Measurements from ENCODE around the gene PTCD1. TPM values are rescaled to one million over a fixed set of nuclear protein-coding genes. Genes with fewer than 3 reads are reported as not detected.
"Not testable (repeated sequence)": the region's sequence is repeated elsewhere in the genome, so short reads cannot be mapped to it uniquely, and the experiment has no call there.

The PTCD1 gene
- total RNA-seq, 3 donors from 2014 or later: 4.5 to 8.3 (median 4.9) TPM

- peaks cover 3 to 13% of the 10 kb centered on the region in 2 donors for H3K4me1 ChIP-seq
- H3K27me3 ChIP-seq: no peaks in the 10 kb centered on the region
- peak overlapping the region; percentile 86 to 88 for H3K27ac ChIP-seq
- peak overlapping the region; percentile 89 to 99 (median 98) for H3K4me3 ChIP-seq
- no peaks in the 10 kb centered on the region for H3K36me3 ChIP-seq
- TF ChIP-seq, protein P1, sequence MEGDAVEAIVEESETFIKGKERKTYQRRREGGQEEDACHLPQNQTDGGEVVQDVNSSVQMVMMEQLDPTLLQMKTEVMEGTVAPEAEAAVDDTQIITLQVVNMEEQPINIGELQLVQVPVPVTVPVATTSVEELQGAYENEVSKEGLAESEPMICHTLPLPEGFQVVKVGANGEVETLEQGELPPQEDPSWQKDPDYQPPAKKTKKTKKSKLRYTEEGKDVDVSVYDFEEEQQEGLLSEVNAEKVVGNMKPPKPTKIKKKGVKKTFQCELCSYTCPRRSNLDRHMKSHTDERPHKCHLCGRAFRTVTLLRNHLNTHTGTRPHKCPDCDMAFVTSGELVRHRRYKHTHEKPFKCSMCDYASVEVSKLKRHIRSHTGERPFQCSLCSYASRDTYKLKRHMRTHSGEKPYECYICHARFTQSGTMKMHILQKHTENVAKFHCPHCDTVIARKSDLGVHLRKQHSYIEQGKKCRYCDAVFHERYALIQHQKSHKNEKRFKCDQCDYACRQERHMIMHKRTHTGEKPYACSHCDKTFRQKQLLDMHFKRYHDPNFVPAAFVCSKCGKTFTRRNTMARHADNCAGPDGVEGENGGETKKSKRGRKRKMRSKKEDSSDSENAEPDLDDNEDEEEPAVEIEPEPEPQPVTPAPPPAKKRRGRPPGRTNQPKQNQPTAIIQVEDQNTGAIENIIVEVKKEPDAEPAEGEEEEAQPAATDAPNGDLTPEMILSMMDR (IDR thresholded peaks at IDR 0.05): no peak
- TF ChIP-seq POLR2AphosphoS5 (IDR thresholded peaks at IDR 0.05): no peak
- TF ChIP-seq POLR2A (IDR thresholded peaks at IDR 0.05): no peak
- intact Hi-C loops (cut with DNase I; ENCODE audit: low total_unique reads): no loop called here
- no peak for DNase-seq (ENCODE audit: low spot score in 2 of 2)
- no peaks in the 10 kb centered on the region for H3K9me3 ChIP-seq
Measured at GRCh38 chr7:99437946-99438572, 539 bp downstream of the PTCD1 start.

DNA sequence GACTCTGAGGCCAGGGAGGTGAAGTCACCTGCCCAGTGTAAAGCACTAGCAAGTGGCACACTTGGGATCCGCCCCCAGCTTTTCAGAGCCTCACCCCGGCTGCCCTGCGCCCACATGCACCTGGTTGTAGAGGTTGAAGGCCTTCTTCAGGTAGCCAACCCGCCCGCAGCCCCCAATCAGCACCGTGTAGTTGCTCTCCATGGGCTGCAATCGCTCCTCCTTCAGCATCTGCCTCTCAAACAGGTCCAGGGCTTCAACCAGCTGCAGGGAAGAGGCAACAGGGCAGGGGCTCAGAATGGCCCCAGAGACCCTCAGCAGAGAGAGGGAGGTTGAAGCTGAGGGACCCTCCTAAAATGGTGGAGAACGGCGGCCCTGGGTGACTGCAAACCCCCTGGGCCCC, 5.4 kb downstream of the PTCD1 start:
- H3K4me1 ChIP-seq: no peaks in the 10 kb centered on the region
- no peak overlapping the region for H3K27ac ChIP-seq
- no peak overlapping the region for H3K4me3 ChIP-seq
- peaks cover 9% of the 10 kb centered on the region for H3K36me3 ChIP-seq
- no peaks in the 10 kb centered on the region for H3K27me3 ChIP-seq
- no peak for TF ChIP-seq POLR2A (IDR thresholded peaks at IDR 0.05)
- no peak for TF ChIP-seq POLR2AphosphoS5 (IDR thresholded peaks at IDR 0.05)
- TF ChIP-seq, protein P1 (IDR thresholded peaks at IDR 0.05): no peak
- H3K9me3 ChIP-seq: no peaks in the 10 kb centered on the region
- intact Hi-C loops (cut with DNase I; ENCODE audit: low total_unique reads): no loop called here
- DNase-seq (ENCODE audit: low spot score in 2 of 2): no peak

DNA sequence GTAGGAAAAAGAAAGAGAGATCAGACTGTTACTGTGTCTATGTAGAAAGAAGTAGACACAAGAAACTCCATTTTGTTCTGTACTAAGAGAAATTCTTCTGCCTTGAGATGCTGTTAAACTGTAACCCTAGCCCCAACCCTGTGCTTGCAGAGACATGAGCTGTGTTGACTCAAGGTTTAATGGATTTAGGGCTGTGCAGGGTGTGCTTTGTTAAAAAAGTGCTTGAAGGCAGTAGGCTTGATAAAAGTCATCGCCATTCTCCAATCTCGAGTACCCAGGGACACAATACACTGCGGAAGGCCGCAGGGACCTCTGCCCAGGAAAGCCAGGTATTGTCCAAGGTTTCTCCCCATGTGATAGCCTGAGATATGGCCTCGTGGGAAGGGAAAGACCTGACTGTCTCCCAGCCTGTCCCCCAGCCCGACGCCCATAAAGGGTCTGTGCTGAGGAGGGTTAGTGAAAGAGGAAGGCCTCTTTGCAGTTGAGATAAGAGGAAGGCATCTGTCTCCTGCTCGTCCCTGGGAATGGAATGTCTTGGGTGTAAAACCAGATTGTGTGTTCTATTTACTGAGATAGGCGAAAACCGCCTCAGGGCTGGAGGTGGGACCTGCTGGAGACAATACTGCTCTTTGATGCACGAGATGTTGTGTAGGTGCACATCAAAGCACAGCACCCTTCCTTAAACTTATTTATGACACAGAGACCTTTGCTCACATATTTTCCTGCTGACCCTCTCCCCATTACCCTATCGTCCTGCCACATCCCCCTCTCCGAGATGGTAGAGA, 6.7 kb downstream of the PTCD1 start:
- H3K36me3 ChIP-seq; intact Hi-C loops (cut with DNase I; ENCODE audit: low total_unique reads); H3K27me3 ChIP-seq; H3K4me3 ChIP-seq; DNase-seq (ENCODE audit: low spot score in 2 of 2); H3K9me3 ChIP-seq; H3K27ac ChIP-seq; H3K4me1 ChIP-seq: not testable (repeated sequence)

- DNase-seq (ENCODE audit: low spot score in 2 of 2): no peak
- Histone ChIP-seq H3K4me1 (no peaks in the 10 kb centered on the region), H3K36me3 (peaks cover 9% of the 10 kb centered on the region), H3K9me3 (no peaks in the 10 kb centered on the region), H3K27me3 (no peaks in the 10 kb centered on the region), H3K27ac (no peak overlapping the region), H3K4me3 (no peak overlapping the region)
- intact Hi-C loops (cut with DNase I; ENCODE audit: low total_unique reads): no loop called here
- TF ChIP-seq, protein P1 (IDR thresholded peaks at IDR 0.05): no peak
Measured at GRCh38 chr7:99429756-99430155, 8.8 kb downstream of the PTCD1 start.

GRCh38 chr7:99428972-99429566, 9.5 kb downstream of the PTCD1 start:
- Histone ChIP-seq H3K27me3 (no peaks in the 10 kb centered on the region), H3K4me1 (no peaks in the 10 kb centered on the region), H3K36me3 (peaks cover 9% of the 10 kb centered on the region), H3K4me3 (no peak overlapping the region), H3K9me3 (no peaks in the 10 kb centered on the region), H3K27ac (no peak overlapping the region)
- TF ChIP-seq POLR2AphosphoS5 (IDR thresholded peaks at IDR 0.05): no peak
- TF ChIP-seq POLR2A (IDR thresholded peaks at IDR 0.05): no peak
- TF ChIP-seq, protein P1 (IDR thresholded peaks at IDR 0.05): no peak
- intact Hi-C loops (cut with DNase I; ENCODE audit: low total_unique reads): no loop called here
- no peak for DNase-seq (ENCODE audit: low spot score in 2 of 2)

Measured in breast epithelium (tissue), 4 donors.